Suppressor macrophage (primary cell): ENCODE data around the gene LMOD1.

Source experiments
- DNase-seq, 4 experiments: peaks; one replicate each; pipeline ENCODE4 v3.0.0-alpha.2; 2020 to 2022

The LMOD1 gene

GRCh38 chr1:201891451-201892045 is 54.8 kb downstream of the LMOD1 start:
- DNase-seq = no peak

GRCh38 chr1:201890806-201891450 is 55.4 kb downstream of the LMOD1 start:
- DNase-seq = no peak

GRCh38 chr1:201890223-201890622 is 56.1 kb downstream of the LMOD1 start:
- no peak for DNase-seq

GRCh38 chr1:201889090-201889968 is 57.0 kb downstream of the LMOD1 start:
- DNase-seq = no peak

GRCh38 chr1:201888282-201889089 is 57.9 kb downstream of the LMOD1 start, which contains the start of gene SHISA4:
Gene SHISA4, plus strand, starts transcription at chr1:201888898. Its CDS starts 97 bp downstream, at chr1:201888995.
- DNase-seq = peak; percentile 43 to 75 (median 53)

- DNase-seq = no peak
Measured at GRCh38 chr1:201887116-201887866, 59.1 kb downstream of the LMOD1 start.

- no peak for DNase-seq
Measured at GRCh38 chr1:201886103-201886885, 60.1 kb downstream of the LMOD1 start.

GRCh38 chr1:201885531-201886075 is 60.7 kb downstream of the LMOD1 start:
- DNase-seq = no peak

- no peak for DNase-seq
Measured at GRCh38 chr1:201884425-201884824, 61.9 kb downstream of the LMOD1 start.

GRCh38 chr1:201883786-201884185 is 62.6 kb downstream of the LMOD1 start:
- peak; percentile 80 to 91 (median 83) for DNase-seq

- no peak for DNase-seq
Measured at GRCh38 chr1:201883266-201883665, 63.1 kb downstream of the LMOD1 start.

- DNase-seq = peak; percentile 89 to 97 (median 92)
Measured at GRCh38 chr1:201882665-201883132, 63.6 kb downstream of the LMOD1 start.

GRCh38 chr1:201881617-201882016 is 64.7 kb downstream of the LMOD1 start:
- no peak for DNase-seq

- peak in 3 of 4 experiments; percentile 47 to 51 (median 49) for DNase-seq
Measured at GRCh38 chr1:201880928-201881571, 65.3 kb downstream of the LMOD1 start.

GRCh38 chr1:201877877-201878401 is 68.4 kb downstream of the LMOD1 start:
- peak; percentile 44 to 64 (median 56) for DNase-seq

- peak in 2 of 4 experiments; percentile 38 to 44 for DNase-seq
Measured at GRCh38 chr1:201876148-201876818, 70.1 kb downstream of the LMOD1 start.

- no peak for DNase-seq
Measured at GRCh38 chr1:201874672-201875071, 71.7 kb downstream of the LMOD1 start.

GRCh38 chr1:201870397-201870796 is 76.0 kb downstream of the LMOD1 start:
- DNase-seq = no peak

GRCh38 chr1:201861448-201861847 is 84.9 kb downstream of the LMOD1 start:
- DNase-seq = no peak
